ENCODE results near the gene PARK7.
"Not testable (repeated sequence)": the region's sequence is repeated elsewhere in the genome, so short reads cannot be mapped to it uniquely, and the experiment has no call there.

The PARK7 gene

DNA sequence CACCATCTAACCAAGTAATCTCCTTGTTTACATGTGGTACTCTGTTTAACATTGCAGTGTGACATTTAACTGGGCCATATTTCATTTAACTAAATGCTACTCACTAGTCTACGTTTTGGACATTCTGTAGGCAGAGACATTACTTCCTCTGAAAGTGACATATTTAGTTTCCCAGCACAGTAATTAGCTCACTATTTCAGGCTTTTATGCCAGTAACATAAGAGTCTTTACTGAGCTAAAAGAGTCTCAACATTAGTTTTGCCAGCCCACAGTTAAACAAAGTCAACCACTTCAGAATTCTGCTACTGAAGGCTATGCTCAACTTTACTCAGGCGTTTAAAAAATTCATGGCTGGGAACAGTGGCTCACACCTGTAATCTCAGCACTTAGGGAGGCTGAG lies 18.3 kb upstream of the PARK7 start:
- DNase-seq (ENCODE audit: low spot score) = no peak

DNA sequence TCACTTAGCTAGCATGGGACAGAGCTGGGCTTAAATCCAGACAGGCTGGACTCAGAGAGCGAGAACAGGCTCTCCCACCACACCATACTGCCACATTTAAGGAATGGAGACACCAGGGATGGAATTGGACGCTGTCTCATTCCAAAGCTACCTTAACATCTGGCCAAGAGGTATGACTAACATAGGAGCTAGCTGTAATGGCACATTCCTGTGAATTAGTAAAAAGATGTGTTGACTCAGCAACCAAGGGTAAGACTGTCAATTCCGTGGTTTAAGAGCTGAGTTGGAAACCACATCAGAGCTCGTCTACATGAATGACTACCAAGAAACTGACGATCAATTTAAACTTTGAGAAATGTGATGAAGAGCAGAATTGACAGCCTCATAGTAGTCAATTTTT lies 12.6 kb upstream of the PARK7 start:
- no peak for DNase-seq (ENCODE audit: low spot score)

DNA sequence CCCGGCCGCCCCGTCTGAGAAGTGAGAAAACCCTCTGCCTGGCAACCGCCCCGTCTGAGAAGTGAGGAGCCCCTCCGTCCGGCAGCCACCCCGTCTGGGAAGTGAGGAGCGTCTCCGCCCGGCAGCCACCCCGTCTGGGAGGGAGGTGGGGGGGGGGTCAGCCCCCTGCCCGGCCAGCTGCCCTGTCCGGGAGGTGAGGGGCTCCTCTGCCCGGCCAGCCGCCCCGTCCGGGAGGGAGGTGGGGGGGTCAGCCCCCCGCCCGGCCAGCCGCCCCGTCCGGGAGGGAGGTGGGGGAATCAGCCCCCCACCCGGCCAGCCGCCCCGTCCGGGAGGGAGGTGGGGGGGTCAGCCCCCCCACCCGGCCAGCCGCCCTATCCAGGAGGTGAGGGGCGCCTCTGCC lies 8.7 kb upstream of the PARK7 start:
- DNase-seq (ENCODE audit: low spot score) = not testable (repeated sequence)

DNA sequence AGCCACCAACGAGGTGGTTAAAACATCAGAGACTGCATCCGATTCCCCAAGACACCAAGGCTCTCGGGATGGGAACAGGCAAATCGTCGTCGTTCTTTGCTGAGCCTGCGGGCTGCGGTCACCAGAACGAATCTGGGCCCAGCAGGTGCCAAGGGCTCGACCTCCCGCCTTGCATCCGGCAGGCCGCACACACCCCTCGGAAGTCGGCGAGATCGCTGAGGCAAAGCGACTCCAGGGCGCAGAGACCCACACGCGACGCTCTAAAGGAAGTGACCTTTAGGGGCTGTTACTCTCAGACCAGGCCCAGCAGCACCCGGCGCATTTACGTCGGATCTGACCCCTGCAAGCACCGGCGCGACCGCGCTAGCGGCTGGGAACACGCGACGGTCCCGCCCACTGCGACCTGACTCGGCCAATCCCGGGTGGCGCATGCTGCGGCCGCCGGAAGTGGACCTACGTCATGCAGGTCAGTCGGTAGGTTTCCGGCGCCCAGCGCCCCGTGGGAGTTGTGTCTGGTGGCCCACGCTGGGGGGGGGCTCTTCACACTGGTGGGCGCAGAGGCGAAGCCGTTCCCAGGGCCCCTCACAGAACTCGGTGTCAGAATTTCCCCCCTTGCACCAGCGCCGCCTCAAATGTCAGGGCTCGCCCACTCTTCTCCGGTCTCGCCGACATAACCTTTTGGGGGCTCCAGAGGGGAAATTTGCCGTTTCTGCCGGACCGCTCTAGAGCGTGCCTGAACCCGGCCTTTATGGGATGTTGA lies 7.5 kb upstream of the PARK7 start:
- peak; percentile 96 for DNase-seq (ENCODE audit: low spot score)

DNA sequence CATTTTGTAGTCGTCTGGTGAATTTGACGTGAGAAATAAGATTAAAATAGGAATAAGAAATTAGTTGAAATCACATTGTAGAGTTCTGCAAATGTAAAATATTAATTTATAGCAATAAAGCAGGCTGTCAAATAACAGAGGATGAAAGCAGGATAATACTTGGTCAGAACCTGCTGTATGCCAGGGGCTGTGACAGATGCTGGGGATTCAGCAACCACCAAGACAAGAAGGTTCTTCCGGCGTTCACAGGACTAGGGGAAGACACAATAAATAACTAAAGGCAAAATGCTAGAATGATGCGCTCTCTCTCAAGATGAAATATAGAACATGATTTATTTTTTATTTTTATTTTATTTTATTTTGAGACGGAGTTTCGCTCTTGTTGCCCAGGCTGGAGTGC lies 6.8 kb upstream of the PARK7 start:
- no peak for DNase-seq (ENCODE audit: low spot score)

DNA sequence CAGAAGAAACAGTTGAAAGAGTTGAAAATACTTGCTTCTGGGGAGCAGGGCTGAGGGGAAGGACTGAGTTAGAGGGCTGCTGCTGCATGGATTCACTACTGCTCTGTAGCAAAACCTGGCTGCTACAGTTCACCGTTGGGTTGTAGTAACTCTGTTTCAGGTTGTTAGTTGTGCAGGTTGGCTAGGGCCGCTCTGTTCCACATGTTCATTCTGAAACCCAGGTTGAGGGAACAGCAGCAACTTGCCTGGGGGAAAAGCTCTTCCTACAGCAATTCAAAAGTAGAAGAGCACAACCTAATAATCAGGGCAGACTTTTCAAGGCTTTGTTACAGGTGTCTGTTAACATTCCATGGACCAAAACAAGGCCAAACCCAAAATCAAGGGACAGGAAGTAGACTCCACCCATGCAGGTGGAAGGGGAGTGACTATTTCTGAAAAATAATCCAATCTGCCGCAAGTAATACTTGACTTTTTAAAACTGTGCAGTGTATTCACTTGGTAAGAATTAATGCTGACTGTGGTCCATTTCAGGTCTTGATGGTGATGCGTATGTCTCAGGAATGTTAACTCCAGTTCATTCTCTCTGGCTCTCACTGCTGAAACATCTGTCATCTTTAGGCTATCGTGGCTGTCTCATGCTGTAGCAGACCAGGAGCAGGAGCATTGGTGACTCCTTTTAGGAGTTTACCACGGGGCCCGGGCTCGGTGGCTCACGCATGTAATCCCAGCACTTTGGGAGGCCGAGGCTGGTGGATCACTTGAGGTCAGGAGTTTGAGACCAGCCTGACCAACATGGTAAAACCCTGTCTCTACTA lies 5.1 kb upstream of the PARK7 start:
- DNase-seq (ENCODE audit: low spot score) = no peak

DNA sequence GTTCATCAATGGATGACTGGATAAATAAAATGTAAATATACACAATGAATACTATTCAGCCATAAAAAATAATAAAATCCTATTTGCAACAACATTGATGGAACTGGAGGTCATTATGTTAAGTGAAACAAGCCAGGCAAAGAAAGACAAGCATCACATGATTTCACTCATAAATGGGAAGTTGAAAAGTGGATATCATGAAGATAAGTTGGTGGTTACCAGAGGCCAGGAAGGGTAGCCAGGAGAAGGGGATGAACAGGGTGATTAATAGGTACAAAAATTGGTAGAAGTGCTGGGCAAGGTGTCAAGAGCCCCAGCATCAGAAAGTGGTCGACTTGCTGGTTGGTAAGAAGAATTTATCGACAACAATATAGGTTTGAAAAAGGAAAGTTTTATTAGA lies 1.3 kb upstream of the PARK7 start:
- DNase-seq (ENCODE audit: low spot score) = no peak

DNA sequence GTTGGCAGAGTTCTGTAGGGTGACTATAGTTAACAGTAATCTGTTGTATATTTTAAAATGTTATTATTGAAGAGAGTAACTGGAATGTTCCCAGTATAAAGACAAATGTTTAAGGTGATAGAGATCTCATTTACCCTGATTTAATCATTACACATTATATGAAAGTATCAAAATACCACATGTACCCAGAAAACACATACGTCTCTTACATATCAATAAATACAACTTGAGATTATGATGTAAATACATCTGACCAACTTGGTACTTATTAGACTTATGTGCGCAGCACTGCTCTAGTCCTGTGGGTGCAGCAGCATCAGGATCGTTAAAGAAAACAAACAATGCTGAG lies 670 bp upstream of the PARK7 start:
- no peak for DNase-seq (ENCODE audit: low spot score)

DNA sequence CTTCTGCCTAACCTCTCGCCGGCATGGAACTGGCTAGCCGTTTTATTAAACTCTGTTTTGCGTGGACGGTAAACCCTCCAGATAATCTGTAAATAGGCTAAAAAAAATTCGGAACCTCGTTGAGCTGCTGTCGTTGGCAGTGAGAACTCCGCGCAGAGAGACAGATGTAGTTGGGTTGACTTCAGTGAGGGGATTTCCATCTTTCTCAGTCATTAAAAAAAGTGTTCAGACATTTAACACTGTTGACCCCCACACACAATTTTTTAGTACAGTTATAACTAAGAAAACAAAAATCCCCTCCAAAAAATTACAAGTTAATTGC lies 464 bp downstream of the PARK7 start:
- no peak for DNase-seq (ENCODE audit: low spot score)

DNA sequence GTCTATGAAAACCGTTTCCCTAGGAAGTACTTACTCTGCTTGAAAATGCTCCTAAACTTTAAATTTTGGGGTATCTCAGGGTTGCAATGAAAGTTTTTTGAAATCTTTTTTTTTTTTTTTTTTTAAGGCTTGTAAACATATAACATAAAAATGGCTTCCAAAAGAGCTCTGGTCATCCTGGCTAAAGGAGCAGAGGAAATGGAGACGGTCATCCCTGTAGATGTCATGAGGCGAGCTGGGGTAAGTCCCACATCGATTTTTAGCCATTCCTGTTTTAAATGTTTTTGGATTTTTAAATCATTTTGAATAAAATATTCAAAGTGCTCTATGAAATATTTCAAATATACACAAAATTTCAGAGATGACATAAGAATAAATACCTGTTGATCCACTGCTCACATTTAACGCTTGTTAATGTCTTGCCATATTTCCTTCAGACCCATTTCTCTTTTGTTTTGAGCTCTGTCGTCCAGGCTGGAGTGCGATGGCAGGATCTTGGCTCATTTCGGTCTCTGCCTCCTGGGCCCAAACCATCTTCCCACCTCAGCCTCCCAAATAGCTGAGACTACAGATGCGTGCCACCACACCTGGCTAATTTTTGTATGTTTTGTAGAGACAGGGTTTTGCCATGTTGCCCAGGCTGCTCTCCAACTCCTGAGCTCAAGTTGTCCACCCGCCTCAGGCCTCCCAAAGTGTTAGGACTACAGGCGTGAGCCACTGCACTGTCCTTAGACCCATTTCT lies 1.3 kb downstream of the PARK7 start:
- no peak for DNase-seq (ENCODE audit: low spot score)

DNA sequence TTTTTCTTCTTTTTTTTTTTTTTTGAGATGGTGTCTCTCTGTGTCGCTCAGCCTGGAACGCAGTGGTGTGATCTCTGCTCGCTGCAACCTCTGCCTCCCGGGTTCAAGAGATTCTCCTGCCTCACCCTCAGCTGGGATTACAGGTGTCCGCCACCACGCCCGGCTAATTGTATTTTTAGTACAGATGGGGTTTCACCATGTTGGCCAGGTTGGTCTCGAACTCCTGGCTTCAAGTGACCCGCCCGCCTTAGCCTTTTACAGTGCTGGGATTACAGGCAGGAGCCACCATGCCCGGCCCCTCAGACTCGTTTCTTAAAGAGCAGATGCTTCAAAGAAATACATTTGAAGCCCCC lies 1.8 kb downstream of the PARK7 start:
- not testable (repeated sequence) for DNase-seq (ENCODE audit: low spot score)

DNA sequence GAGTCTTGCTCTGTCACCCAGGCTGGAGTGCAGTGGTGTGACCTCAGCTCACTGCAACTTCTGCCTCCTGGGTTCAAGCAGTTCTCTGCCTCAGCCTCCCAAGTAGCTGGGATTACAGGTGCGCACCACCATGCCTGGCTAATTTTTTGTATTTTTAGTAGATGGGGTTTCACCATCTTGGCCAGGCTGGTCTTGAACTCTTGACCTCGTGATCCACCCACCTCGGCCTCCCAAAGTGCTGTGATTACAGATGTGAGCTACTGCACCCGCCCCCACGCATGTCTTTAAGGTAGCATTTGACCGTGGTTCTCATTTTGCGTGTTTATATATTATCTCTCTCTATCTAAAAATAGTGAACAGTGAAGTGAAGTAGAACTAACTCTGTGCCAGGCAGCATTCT lies 2.3 kb downstream of the PARK7 start:
- DNase-seq (ENCODE audit: low spot score) = not testable (repeated sequence)

DNA sequence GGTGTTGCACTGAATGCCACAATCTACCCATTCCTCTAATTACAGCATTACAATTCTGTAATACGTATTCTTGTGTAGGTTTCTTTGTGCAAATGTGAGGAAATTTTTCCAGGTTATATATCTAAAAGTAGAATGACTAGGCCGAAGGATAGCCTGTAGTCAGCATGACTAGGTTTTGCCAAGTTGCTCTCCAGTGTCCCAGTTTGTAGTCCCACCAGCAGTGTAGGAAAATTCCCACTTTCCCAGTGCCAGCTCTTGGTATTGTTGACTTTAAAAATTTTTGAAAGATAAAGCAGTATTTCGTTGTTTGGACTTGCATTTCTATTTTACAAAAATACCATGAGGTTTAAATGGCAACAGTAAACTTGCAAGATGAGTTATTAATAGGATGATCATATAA lies 3.0 kb downstream of the PARK7 start:
- no peak for DNase-seq (ENCODE audit: low spot score)

DNA sequence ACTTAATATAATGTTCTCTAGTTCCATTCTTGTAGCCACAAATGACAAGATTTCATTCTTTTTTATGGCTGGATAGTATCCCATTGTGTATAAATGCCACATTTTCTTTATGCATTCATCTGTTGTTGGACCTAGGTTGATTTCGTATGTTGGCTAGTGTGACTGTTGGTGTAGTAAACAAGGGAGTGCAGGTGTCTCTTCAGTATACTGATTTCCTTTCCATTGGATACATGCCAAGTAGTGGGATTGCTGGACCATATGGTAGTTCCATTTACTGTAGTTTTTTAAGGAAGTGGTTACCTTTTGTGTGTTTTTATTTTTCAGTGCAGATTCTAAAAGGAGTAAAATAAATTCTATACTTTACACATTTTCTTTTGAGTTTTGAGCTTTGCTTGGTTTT lies 5.7 kb downstream of the PARK7 start:
- DNase-seq (ENCODE audit: low spot score) = no peak

DNA sequence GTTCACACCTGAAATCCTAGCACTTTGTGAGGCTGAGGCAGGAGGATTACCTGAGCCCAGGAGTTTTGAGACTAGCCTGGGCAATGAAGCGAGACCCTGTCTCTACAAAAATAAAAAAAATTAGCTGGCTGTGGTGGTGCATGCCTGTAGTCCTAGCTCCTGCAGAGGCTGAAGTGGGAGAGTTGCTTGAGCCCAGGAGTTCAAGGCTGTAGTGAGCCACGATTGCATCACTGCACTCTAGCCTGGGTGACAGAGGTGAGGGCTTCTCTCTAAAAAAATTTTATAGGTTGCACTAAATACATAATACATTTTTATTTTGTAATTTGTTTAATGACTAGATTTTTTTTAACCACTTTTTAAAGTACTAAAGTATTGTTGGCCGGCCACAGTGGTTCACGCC lies 6.1 kb downstream of the PARK7 start:
- DNase-seq (ENCODE audit: low spot score) = no peak

DNA sequence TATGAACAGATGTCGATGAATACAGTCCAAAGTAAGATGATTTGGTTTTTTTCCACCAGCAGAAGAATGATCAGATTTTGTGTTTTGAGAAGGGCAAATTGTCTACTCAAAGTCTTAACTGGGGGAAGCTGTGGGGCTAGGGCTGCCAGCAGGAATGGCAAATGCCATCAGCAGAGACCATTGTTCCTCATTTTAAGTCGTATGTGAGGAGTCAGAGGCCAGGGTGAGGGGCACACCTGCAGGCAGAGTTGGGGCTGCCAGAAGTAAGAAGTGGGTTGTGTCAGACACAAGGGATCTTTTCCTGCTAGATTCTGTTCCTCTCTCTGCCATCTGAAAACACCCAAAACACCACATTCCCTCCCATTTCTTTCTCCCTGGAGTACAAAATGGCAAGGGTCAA lies 8.7 kb downstream of the PARK7 start:
- DNase-seq (ENCODE audit: low spot score) = no peak

DNA sequence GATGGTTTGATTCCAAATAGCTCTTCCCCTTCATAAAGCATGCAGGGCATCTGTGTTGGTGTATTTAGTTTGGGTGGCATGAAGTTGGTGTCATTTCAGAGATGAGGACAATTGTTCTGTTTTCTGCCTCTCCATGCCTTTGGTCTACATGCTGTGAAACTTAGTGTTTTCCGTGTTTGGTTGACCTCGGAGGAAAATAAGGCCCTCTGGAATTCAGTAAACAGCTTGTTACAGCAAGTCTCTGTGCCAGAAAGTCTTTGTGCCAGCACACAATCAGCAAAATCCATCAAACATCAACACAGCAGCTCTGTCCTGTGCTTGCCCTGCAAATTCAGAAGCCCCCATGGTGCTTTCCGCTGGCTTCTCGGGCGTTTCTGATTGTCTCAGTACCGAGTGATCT lies 9.5 kb downstream of the PARK7 start:
- DNase-seq (ENCODE audit: low spot score) = no peak

DNA sequence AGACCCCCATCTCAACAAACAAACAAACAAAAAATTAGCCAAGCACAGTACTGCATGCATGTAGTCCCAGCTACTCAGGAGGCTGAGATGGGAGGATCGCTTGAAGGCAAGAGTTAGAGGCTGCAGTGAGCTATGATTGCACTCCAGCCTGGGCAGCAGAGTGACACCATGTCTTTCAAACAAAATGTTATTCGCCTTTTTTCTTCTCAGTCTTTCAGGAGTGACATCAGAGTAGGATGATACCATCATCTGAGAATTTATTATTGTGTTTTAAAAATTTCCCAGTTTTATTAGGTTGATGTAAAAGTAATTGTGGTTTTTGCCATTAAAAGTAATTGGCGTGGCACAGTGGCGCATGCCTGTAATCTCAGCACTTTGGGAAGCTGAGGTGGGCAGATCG lies 10.8 kb downstream of the PARK7 start:
- no peak for DNase-seq (ENCODE audit: low spot score)

DNA sequence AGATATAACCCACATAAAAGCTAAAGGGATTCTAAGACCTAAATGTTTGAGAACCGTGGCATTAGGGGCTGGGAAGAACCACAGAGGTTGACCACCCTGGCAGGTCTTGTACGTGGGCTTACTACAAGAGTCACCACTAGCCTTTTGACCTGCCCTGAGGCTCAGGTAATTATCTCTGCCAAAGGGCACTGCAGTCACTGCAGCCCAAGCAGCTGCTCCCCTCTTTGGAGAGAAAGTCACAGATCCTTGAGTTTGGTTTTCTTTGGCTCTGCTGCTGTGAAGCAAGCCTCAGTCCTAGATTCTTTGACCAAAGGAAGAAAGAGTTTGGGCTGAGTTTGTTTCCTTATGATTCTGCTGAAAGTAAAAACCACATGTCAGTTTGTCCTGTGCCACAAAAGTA lies 11.6 kb downstream of the PARK7 start:
- no peak for DNase-seq (ENCODE audit: low spot score)

DNA sequence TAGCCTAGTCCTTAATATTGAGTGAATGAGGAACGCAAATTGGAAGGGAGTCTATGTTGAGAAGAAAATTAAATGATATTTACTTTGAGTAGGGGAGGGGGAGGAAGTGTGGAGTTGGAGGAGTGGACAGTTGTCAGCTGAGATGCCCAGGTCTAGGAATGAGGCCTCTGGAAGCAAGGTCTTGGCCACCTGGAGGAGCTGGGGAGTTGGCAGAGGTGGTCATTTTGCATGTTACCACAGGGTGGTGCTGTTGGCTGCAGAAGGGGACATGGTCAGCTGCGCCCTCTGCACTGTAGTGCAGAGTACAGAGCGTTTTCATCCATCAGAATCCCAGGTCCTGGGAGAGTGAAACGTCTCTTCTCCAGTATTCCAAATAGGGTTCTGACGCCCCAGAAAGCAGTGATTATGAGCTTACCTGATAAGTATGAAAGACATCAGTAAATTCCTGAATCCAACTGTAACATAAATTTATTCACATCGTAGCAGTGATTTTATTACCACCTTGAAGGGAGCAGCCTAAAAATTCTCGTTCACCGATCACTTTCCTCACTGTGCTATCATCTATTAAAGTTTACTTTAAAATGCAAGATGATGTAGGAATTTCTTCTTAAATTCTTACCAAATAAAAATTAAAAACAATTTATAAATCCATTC lies 13.8 kb downstream of the PARK7 start:
- DNase-seq (ENCODE audit: low spot score) = peak; percentile 50

DNA sequence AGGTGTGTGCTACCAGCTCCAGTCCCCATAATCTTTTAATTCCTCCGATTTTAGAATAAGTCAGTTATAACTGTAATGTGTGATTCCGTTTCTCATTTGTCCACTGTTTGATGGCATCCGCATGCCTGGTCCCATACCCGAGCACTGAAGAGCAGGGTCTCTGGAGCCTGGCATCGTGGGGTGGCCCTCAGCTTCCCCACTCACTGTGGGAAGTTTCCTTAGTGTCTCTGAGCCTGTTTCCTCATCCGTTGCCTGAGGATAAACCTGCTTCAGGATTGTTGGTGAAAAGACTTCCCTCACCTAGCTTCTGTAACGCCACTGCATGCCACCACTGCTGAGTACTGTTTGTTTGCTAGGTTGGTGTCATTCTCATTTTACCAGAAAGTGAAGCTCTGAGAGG lies 19.5 kb downstream of the PARK7 start:
- no peak for DNase-seq (ENCODE audit: low spot score)

DNA sequence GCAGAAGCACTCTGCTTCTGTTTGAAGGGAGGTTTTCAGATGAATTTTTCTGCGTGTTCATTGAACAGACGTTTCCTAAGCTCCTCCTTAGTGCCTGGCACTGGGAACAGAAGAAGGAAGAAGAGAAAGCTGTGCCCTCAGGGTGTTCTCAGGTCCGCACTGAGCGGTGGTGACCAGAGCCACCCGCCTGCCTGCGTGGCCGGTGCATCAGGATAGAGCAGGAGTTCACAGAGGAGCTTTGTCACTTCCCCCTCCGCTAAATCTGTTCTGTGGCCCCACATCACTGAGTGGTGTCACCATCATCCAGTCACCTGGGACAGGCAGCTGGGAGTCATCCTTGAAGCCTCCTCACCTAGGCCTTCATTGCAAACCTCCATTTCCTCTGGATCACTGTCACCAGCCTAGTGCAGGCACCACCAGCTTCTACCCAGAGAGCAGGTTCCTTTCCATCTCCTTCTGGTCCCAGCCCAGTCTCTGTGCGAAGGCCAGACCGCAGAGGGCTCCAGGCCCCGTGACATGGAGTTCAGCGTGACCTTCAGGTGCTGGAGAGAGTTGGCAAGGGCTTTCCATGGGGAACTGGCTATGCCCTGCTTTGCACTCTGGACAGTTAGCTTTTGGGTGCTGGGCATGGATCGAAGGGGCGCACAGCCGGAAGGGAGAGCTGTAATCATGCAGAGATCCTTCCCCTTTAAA lies 21.7 kb downstream of the PARK7 start:
- DNase-seq (ENCODE audit: low spot score) = no peak

All from putamen (tissue), 1 donor.